Brain pericyte (primary cell): ENCODE results near the gene PARVG.
"Not testable (repeated sequence)": the region's sequence is repeated elsewhere in the genome, so short reads cannot be mapped to it uniquely, and the experiment has no call there.

ENCODE experiments used
- DNase-seq: peaks from one replicate; pipeline ENCODE4 v3.0.0-alpha.2; 2012; ENCODE audit warnings: low read depth, low spot score

The PARVG gene

DNA sequence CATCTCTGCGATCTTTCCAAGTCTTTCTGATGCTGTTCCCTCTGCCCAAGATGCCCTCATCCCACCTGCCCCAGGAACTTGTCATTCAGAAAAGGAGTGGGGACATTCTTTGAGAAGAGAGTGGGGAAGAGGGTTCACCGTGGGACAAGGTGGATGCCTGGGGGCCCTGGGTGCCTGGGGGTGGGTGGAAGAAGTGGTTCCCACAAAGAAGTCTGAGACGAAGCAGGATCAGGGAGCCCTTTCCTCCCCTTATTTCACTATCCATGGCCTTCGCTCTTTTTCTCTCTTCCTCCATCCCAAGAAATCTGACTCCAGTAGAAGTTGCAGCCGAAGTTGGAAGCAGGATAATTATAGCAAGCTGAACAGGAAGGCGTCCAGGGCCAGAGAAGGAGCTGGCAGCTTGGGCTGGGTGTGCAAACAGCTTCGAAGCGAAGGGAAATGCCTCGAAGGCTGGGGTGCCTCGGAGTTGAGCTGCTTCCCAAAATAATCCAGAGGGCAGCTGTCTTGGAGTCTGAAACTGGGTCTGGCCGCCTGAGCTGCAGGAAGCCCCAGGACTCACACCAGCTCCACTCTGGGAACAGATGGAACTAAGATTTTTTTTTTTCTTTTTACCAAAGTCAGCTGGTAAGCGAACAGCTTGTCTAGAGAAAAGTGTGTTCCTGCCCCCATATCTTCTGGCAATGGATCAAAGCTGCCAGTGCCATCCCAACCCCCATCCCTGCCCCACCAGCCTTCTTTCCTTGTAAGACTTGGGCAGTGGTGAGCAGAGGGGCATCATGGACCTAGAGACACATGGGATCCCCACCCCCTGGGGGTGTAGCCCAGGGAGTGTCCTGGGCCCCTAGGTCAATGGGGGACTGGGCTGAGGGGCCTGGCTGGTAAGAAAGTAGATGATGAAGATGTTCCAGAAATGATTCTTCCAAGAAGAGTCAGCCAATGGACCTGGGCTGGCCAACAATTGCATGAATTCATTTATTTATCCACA lies 31.5 kb downstream of the PARVG start:
- no peak for DNase-seq

- no peak for DNase-seq
Observed at GRCh38 chr22:44212936-44213335, 32.2 kb downstream of the PARVG start.

DNA sequence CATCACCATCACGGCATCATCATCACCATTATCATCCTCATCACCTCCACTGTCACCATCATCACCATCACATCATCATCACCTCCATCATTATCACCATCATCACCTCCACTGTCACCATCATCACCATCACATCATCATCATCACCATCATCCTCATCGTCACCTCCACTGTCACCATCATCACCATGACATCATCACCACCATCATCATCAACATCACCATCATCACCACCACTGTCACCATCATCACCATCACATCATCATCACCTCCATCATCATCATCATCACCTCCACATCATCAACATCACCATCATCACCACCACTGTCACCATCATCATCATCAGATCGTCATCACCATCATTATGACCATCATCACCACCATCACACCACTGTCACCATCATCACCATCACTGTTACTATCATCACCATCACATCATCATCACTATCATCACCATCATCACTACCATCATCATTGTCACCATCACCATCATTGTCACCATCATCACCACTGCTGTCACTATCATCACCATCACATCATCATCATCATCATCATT lies 32.8 kb downstream of the PARVG start:
- no peak for DNase-seq

DNA sequence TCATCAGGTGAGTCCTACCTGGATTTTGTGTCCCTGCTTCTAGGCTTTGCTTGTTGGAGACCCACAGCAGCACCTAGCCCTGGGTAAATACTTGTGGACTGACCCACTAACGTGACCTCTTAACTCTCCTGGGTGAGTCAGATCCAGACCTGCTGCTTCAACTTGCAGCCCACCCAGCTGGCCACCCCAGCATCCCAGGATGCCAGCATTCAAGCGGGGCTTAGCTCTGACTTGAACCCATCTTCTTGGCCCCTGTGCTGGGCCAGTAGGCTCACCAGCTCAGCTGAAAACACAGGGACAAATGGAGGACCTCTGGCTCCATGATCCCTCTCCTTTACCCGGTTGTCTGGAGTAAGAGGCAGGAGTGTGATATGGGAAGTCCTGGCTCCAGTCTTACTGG lies 33.5 kb downstream of the PARVG start:
- DNase-seq = no peak

GRCh38 chr22:44214764-44215163 lies 34.0 kb downstream of the PARVG start:
- no peak for DNase-seq

GRCh38 chr22:44215287-44215686 lies 34.6 kb downstream of the PARVG start:
- no peak for DNase-seq

- DNase-seq = no peak
Observed at GRCh38 chr22:44217346-44217745, 36.6 kb downstream of the PARVG start.

GRCh38 chr22:44218071-44218470 lies 37.3 kb downstream of the PARVG start:
- DNase-seq = no peak

DNA sequence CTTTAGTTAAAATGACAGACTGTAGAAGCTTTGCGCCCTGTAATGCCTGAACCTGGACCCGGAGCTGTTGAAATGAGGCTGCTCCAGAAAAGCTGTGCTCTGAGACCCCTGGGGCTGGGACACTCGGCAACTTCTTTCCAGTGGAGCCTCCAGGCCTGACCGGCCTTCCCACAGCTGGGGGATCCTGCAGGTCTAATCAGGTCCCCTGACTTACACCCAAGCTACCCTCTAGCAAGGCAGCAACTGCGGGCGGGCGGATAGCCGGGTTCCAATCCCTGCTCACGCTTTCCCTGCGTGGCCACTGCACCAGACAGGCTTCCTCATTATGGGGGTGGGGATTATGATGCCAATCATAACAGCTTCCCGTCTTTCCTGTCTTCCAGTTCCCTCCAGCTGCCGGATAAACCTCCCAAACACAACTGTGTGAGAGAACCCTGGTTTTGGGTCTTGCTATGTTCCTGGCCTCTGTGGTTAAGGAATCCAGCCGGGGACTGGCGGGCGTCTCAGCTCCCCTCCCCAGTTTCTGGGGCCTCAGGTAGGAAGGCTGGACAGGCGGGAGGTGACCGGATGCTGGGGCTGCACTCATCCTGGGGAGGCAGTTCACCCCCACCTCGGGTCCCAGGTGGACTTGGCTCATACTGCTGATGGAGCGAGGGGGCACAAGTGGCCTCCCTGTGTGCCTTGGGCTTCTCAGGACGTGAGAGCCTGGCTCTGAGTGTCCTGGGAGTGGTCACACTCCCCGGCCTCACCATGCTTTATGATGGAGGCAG lies 38.6 kb downstream of the PARVG start:
- DNase-seq = no peak

- no peak for DNase-seq
Observed at GRCh38 chr22:44220727-44221680, 40.3 kb downstream of the PARVG start.

GRCh38 chr22:44221710-44222475 lies 41.2 kb downstream of the PARVG start:
- no peak for DNase-seq

DNA sequence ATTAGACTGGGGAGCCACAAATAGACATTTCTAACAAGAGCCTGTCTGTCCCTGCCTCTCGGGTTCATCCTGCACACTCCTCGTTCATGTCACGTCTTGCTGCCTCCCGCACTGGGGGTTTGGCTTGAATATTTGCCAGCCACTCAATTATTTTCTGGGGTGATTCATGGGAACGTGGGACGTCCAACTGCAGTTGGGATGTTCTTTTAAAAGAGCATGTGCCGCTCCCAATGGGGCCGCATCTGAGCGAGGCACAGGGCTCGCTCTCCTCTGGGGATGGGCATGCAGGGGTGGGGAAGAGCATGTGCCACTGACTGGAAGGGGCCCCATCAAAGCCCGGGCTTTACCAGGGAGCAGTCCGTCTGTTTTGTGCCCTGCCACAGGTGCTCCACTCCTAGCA lies 43.4 kb downstream of the PARVG start:
- no peak for DNase-seq

DNA sequence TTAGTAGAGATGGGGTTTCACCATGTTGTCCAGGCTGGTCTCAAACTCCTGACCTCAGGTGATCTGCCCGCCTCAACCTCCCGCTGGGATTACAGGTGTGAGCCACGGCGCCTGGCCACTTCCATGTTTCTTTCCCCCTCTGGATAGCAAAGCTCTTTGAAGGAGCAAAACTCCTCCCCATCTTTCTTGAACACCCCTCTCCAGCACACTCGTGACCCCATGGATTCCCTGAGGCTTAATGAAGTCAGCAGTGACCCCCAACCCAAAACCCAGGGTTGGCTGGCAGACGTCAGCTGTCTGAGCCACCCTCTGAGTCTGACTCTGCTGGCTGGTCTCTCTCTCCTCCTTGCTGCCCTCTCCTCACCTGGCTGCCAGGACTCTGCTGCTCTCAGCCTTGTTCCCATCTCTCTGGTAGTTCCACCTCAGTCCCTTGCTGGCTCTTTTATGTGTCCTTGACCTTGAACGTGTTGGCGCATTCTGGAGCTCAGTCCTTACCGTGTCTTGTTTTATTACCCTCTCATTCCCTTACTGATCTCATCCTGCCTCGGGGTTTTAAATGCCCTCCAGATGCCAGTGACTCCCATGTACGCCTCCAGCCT lies 44.5 kb downstream of the PARVG start:
- no peak for DNase-seq

- no peak for DNase-seq
Observed at GRCh38 chr22:44225812-44226211, 45.1 kb downstream of the PARVG start.

- no peak for DNase-seq
Observed at GRCh38 chr22:44229331-44229730, 48.6 kb downstream of the PARVG start.

DNA sequence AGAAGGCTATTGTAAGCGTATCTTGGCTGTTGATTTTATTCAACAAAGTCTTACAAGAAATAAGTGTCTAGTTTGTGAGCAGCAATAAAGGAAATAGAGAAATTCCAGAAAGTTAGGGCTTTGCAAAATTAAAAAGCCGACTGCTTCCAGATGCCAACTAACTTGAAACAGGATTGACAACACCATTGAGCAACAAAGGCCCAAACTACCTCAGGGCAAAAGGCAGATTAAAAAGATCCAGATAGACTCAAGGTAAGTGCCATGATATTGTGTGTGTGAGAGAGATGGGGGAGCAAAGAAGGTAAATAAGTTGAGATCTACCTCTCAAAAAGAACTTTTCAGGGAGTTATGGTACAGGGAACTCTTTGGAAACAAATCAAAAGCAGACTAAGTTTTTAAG lies 49.1 kb downstream of the PARVG start:
- DNase-seq = no peak

GRCh38 chr22:44231233-44231632 lies 50.5 kb downstream of the PARVG start:
- no peak for DNase-seq

DNA sequence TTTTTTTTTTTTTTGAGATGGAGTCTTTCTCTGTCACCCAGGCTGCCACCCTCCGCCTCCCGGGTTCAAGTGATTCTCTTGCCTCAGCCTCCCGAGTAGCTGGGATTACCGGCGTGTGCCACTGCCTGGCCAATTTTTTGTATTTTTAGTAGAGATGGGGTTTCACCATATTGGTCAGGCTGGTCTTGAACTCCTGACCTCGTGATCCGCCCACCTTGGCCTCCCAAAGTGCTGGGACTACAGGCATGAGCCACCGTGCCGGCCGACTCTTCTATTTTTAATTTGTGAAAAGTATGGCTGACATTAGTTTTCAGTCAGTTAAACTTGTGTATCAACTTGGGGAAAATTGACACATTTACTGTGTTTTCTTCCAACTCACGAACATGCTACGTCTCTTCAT lies 53.6 kb downstream of the PARVG start:
- not testable (repeated sequence) for DNase-seq

DNA sequence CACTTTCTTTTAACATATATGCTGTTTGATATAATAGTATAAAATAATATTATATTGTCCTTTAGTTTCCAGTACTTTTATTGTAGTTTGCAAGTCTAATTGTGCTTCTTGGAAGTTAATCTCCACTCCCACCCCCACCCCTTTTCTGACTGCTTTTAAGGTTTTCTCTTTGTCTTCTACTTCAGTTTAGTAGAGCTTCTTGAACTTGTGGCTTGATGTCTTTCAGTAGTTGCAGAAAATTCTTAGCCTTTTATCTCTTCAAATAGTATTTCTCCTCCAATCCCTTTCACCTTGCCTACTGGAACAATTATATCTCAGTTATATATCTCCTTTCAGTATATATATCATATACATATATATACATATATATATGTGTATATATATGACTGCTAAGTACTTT lies 56.6 kb downstream of the PARVG start:
- DNase-seq = no peak

- not testable (repeated sequence) for DNase-seq
Observed at GRCh38 chr22:44241121-44241520, 60.4 kb downstream of the PARVG start.
